ENCODE data around the gene SLC4A5.

The SLC4A5 gene, protein sequence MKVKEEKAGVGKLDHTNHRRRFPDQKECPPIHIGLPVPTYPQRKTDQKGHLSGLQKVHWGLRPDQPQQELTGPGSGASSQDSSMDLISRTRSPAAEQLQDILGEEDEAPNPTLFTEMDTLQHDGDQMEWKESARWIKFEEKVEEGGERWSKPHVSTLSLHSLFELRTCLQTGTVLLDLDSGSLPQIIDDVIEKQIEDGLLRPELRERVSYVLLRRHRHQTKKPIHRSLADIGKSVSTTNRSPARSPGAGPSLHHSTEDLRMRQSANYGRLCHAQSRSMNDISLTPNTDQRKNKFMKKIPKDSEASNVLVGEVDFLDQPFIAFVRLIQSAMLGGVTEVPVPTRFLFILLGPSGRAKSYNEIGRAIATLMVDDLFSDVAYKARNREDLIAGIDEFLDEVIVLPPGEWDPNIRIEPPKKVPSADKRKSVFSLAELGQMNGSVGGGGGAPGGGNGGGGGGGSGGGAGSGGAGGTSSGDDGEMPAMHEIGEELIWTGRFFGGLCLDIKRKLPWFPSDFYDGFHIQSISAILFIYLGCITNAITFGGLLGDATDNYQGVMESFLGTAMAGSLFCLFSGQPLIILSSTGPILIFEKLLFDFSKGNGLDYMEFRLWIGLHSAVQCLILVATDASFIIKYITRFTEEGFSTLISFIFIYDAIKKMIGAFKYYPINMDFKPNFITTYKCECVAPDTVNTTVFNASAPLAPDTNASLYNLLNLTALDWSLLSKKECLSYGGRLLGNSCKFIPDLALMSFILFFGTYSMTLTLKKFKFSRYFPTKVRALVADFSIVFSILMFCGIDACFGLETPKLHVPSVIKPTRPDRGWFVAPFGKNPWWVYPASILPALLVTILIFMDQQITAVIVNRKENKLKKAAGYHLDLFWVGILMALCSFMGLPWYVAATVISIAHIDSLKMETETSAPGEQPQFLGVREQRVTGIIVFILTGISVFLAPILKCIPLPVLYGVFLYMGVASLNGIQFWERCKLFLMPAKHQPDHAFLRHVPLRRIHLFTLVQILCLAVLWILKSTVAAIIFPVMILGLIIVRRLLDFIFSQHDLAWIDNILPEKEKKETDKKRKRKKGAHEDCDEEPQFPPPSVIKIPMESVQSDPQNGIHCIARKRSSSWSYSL

DNA sequence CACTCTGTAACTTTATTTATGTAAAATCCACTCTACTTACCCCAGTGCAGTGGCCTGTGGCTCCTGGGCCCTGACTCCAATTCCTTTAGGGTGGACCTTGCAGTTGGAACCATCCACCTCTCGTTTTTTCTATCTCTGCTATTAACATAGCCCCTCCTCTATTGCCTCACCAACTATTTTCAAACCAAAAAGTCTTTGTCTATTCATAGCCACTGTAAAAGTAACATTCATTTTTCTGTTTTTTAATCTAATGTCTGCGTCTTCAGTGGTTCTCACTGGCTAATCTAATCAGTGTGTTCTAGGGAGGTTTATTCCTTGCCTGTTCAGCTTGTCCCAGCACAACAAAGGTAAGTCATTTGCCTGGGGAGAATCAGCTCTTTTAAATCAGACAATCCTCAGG is at the start of gene SLC4A5:
TSS of gene SLC4A5 (minus strand) at position 101 of the 400 bp plus-strand sequence. CDS start 28,393 bp downstream, outside the sequence.
- no peak for DNase-seq (ENCODE audit: low read depth)

DNA sequence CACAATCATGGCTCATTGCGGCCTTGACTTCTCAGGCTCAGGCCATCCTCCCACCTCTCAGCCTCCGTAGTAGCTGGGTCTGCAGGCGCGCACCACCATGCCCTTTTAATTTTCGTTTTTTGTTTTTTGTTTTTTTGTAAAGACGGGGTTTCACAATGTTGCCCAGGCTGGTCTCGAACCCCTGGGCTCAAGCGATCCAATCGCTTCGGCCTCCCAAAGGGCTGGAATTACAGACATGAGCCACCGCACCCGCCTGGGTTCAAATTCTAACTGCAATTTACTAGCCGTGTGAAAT is 49.2 kb upstream of the SLC4A5 start:
- no peak for DNase-seq (ENCODE audit: low read depth)

DNA sequence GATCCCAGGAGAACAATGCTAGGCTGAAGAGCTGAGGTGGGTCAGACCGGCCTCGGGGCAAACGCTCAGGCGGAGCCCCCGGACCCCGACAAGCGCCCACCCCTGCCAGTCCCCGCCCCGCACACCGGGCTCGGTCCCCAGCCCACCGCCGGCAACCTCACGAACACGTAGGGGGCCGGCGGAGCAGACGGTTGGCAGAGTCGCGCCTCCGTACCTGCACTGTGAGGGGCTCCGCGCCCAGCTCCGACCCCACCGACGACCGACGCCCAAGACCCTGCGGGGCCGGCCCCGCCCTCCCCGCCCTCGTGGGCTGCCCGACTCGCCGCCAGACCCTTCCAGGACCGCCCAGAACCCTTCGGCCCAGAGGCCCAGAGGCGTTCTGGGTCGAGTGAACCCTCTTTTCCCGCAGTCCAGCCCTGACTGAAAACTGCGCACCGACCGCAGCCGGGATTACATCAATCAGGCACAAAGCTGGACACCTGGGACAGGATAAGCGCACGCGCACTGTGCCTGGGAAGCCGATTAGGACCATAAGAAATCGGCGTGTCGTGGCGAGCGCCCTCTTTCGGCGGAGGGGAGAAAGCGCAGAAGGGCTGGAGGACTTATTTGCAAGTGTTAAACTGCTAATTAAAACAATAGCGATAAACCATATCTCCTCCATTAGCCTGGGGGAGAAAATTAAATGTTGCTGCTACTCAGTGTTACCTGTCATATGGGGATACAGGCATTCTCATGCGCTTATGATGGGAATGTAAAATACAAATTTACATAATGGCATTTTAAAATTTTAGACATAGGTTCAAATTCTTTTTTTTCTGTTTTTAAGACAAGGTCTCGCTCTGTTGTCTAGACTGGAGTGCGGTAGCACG is 48.6 kb upstream of the SLC4A5 start:
- peak; percentile 94 for DNase-seq (ENCODE audit: low read depth)

DNA sequence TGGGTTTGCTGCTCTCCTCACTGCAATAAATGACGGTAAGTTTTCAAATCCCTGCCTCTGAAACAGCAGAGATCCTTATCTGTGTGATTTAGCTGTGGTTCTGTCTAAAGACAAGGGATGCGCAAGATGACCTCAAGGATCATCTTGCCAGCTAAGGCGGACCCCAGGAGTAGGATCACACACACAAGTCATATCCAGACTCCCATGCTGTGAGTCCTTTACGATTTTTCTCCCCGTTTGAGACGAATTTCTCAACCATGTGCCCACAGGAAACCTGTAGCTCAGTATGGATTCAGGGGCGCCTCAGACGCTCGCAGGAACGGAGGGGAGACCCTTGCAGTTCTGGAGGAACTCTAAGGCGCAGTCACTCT is 48.0 kb upstream of the SLC4A5 start:
- DNase-seq (ENCODE audit: low read depth): no peak

DNA sequence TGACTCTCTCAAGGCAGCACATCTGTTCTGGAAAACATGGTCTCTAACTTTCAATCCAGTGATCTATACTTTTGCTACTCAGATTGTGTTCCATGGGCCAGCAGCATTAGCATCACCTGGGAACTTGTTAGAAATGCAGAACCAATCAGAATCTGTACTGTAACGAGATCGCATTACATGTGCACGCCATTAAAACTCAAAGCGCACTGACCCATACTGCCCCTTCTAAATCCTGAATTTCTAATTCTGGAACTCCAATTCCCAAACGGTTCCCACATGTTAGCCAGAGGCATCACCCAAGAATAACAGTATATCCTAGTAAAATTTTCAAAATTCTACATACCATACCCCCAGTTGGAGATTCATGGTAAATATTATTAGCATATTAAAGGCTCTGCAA is 47.4 kb upstream of the SLC4A5 start:
- no peak for DNase-seq (ENCODE audit: low read depth)

DNA sequence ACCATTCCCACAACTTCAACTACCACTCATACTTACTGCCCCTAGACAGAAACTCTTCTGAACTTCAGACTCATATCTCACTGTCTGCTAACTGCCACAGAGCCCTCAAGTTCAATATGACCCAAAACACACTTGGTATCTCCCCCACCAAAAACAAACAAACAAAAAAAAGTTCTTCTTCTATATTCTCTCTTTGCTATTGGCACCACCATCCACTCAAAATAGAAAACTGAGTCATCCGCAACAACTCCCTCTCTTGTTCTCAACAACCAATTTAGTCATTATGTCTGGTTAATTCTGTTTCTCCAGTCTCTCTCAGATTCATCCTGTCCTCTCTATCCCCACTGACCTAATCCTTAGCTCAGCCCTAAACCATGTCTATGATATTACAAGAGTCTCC is 44.1 kb upstream of the SLC4A5 start:
- DNase-seq (ENCODE audit: low read depth): no peak

DNA sequence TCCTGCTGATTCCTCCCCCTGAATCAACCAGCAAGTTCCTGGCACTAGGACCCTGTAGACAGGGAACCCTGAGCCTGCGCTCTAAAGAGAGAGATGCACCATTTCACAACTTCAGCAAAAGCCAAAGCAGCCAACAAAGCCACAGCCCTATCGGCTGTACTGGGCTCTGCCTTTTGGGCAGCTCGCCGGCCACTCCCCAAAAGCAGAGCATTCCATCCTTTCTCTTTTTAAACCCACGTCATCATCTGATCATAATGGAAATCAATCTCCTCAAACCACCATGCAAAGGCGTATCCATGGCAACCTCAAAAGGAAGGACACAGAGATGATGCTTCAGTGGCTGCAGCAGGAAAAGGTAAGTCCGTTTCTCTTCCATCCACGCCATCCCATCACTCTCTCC is 42.2 kb upstream of the SLC4A5 start:
- no peak for DNase-seq (ENCODE audit: low read depth)

DNA sequence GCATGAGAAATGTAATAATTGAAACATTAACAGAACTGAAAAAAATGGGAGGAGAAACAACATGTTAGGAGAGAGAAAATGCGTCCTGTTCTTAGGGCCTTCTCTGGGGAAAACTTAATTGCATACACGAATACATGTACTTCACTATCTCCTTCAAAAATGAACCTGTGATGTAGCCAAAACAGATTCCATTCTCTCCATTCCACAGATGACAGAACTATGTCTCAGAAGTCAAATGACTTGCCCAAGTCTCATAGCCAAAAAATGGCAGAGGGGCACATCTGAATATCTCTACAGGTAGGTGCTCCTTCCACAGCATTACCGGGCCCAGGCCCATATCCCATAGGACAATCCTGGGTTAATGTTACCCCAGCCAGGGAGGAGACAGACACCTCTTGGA is 40.8 kb upstream of the SLC4A5 start:
- no peak for DNase-seq (ENCODE audit: low read depth)

DNA sequence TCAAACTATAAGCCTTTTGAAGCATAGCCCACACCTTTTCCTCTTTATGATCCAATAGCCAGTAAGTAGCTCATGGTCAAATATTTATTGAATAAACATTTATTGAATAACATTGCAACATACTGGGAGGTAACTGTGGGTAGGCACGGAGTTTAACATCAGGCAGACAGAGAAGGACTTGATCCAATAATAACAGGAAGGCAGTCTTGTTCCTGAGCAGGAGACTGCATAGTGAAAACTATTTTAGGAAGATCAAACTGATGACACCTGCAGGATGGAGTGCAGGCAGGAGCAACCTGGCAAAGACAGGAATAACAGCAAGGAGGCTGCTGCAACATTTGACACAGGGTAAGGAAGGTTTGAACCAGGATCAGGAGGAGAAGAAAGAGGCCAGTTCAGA is 40.0 kb upstream of the SLC4A5 start:
- no peak for DNase-seq (ENCODE audit: low read depth)

DNA sequence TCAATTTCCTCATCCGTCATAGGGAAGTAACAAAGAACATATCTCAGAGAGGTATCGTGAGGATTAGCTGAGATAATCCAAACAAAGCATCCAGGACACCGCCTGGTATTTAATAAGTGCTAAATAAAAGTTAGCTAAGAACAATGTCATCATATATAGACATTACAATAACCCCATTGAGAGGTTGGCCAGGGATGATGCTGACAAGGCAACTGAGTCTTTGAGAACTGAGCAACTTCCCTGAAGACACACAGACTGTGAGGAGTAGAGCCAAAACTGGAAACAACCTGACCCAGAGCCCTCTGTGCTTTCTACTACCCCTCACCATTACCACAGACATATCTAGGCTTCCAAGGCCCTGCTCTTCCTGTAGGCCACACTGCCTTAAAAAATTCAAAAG is 38.5 kb upstream of the SLC4A5 start:
- no peak for DNase-seq (ENCODE audit: low read depth)

DNA sequence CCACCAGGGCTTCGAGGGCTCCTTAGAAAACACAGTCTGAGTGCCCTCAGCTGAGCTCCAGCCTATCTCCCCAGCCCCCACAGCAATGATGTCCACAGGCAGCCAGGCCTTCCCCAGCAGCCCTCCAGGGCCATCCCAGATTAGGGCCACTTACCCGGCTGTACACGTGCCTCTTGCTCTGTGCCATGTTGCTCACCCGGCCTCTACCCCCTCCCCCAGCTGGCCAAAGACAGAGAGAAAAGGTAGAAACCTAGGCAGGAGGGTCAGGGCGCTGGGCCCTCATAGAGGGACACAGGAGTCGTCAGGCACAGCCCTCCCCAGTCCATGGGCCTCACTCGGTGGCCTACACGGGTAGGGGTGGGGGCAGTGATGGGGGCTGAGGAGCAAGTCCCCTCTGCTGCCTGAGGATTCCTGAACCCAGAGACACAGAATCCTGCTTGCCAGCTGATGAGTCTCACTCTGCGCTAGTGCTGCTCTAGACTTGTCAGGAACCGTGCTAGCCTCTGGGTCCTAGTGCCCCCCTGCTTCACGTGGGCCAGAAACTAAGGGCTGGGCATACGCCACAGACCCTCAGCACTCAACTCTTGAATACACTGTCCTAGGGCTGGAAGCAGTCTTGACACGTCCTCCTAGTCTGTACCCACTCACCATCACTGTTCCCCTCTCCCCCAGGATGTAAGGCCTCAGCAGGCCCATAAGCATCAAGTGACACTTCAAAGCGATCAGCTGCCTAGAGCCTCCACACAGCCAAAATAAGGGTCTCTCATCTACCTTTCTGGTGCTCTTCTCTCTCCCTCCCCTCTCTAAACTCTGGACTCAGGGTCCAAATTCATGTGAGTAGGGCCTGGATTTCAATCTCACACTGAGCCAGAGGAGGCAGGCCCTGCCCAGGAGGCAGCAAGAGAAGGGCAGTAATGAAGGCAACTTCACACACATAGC is 36.9 kb upstream of the SLC4A5 start, which contains the start of gene DCTN1:
TSS of gene DCTN1 (minus strand) at position 461 of the 939 bp plus-strand sequence. CDS start at position 187, 274 bp downstream.
- no peak for DNase-seq (ENCODE audit: low read depth)

DNA sequence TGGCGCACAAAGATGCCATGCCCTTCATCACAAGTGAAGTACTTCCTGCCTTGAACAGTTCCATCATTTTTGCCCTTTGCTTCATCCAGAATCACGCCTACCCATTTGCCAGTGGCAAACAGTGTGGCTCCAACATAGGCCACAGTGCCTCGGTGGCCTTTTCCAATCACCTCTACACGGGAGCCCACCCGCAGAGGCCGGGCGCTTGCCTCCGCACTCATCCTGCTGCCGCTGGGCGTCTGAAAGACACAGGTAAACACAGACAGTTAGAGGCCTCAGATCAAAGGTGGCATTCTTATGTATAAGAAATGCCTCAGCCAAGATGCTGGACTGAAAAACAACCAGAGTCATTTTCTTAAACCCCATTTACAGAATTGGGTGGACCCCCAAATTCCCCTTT is 34.8 kb upstream of the SLC4A5 start:
- DNase-seq (ENCODE audit: low read depth): no peak

DNA sequence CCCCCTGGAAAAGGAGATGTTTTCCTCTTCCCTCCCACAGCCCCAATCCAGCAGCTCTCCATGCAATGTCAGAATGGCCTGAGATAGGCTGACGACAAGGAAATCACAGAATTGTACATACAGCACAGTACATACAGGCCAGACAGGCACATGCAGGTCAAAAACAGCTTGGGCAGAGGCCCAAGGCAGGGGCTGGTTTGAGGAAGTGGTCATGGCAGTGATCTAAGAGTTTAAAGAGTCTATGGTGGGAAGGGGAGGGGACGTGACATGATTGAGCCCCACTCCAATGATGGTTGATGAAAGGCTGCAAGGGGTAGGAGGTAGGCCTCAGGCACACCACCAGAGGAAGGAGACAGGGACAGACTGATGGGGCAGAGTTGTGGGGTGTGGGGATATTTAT is 32.6 kb upstream of the SLC4A5 start:
- no peak for DNase-seq (ENCODE audit: low read depth)

DNA sequence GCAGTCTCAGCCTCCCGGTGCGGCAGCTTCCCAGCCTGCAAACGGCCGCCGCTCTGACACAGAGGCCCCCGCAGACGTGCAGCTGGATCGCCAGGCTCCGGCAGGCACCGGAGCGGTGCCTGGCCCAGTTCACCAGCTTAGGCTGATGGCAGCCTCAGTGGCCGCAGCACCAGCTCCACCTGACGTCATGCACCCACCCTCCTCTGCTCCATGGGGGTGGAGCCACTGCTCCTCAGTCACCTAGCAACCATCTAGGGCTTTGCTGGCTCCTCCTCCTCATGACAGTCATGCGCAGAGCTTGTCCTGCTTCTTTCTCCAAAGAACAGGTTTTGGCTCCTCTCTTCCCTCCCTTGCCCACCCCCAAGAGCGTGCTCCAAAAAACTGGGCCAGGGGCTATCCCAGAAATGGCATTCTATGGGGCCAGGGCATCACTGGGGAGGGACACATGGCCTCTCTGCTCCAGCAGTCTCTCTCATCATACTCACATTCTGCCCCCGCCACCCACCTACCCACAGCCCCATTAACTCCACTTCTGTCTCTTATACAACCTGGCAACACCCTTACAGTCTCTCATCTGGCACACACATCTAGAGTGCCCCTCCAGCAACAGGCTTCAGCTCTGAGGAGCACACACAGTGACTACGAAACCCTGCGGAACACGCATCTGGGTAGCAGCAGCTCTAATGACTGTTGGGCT is 31.4 kb upstream of the SLC4A5 start:
- DNase-seq (ENCODE audit: low read depth): no peak

DNA sequence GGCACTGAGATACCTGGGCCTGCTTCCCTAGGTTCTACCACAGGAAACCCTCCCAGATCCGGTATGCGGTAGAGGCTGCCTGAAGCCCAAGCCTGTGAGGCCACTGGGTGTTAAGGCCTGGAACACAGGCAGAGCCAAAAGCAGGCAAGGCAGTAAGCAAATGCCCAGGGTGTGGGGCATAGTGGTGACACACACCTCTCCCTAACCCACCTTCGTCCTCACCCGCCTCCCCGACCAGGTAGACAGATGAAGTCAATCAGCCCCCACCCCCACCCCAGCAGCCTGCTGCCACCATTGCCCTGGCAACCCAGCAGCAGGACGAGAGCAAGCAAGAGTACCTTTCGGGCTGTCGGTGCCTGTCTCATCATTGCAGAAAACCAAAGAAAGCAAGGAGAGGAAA is 30.8 kb upstream of the SLC4A5 start:
- no peak for DNase-seq (ENCODE audit: low read depth)

DNA sequence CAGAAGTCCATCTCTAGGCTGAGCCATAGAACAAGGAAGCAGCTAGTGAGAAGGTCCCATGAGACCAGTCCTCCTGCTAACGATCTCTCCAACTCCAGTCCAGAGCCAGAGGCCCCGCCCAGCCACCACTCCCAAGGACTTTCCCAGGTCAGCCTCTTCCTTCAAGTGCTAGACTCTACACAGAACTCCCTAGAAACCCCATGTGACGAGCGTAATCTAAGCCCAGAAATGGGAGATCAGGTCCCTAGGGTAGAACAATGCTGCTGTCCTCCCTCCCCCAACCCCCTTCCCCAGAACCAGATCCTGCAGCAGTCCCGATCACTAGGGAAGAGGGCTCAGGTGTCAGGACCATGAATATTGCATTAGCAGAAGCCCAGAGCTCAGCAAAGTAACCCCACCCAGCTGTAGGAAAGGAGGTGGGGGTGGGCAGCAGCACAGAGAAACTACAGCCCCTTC is 30.0 kb upstream of the SLC4A5 start:
- DNase-seq (ENCODE audit: low read depth): no peak

DNA sequence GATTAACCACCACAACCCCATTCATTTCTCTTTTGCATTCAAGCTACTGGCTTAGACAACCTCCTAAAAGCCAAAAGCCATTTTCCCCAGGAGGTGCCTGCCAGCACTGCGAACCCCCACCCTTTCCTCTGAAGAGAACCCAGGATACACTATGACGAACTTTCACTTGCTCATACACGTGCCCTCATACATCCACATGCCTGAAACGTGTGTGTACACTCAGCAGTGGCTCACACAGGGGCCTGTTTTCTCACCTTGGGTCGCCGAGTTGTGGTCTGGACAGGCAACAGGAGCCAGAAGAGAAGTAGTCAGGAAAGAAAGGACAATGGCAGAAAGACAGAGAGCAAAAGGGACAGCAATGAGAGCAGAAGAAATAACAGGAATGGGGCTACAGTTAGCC is 29.5 kb upstream of the SLC4A5 start:
- no peak for DNase-seq (ENCODE audit: low read depth)

DNA sequence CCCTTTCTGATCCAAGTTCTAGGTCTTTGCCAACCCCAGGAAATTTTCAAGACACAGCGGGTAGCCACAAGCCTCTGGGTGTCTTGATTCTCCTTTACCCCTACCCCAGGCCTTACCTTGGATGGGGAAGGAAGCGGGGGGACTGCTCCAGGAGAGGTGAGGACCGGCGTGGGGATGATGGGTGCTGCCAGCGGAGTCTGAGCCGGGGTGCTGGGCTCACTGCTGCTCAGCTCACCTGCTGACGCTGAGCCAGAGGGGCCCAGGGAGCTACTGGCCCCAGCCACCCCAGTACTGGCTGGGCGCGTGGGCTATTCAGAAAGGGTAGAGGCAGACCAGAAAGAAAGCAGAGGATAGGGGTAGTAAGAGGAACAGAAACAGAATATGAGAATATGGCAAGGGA is 28.2 kb upstream of the SLC4A5 start:
- DNase-seq (ENCODE audit: low read depth): no peak

DNA sequence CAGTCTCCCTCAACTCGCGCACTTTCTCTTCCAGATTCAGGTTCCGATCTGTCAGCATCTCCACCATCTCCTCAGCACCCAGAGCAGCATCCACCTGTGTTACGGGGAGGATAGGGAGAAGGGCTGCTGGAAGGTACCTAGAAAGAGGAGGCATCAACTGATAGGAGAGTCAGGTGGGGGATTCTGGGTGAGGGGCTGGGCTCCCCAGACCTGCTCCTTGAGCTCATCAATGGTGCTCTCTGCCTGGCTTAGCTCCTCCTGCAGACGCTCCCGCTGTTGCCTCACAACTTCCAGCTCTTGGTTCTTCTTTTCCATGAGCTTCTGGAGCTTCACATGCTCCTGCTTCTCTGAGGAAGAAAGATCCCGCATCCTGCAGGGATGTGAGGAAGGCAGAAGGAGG is 26.8 kb upstream of the SLC4A5 start:
- DNase-seq (ENCODE audit: low read depth): no peak

DNA sequence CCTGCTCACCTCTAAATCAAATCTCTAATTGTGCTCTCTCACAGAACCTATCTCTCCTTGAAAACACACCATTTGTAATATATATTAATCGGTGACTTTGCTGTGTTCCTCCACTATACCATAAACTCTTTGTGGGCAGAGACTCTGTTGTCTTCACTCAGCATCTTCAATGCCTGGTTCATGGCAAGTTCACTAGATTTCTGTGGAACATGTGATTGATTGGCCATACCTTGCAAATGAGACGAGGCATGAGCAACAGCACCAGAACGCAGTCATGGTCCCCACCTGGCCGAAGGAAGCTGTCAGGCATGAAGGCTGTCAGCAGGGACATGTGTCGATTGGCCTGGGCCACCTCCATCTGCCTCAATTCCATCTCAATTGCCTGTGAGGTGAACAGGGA is 25.3 kb upstream of the SLC4A5 start:
- DNase-seq (ENCODE audit: low read depth): no peak

Measured in stimulated activated CD8-positive, alpha-beta memory T cell treated with anti-CD3 and anti-CD28 coated beads, Interleukin-15, amount 100 ng/mL, for 1 hour (primary cell).